GM12878 (cell line): ENCODE measurements around the gene INTS2. TPM values are rescaled to one million over a fixed set of nuclear protein-coding genes. Genes with fewer than 3 reads are reported as not detected.

Experiments used
- ATAC-seq: fragments of 200-7000 bp; cut with Tn5 transposase; 3 replicates; pipeline ENCODE4 v1.9.1; 2020; ENCODE audit warnings: mild to moderate bottlenecking, moderate library complexity
- BruUV-seq: library from RNA; stranded (reverse); fragments of 400-500 nt; replicated peaks from 2 replicates; lab custom pipeline; 2021; lab: Mats Ljungman, UMichigan
- CTCF ChIA-PET: fragments of 300-600 bp; sonication (Branson Sonifier 250); formaldehyde crosslinking; extraction: SDS; loops from one replicate; lab custom pipeline; 2021; ENCODE audit warnings: inconsistent platforms; lab: Yijun Ruan, JAX
- POLR2A ChIA-PET: fragments of 350-600 bp; formaldehyde crosslinking; extraction: SDS; loops from one replicate; lab custom pipeline; 2021; ENCODE audit warnings: inconsistent platforms; lab: Charles Lee
- RAD21 ChIA-PET: fragments of 300-600 bp; sonication (Branson Sonifier 250); formaldehyde crosslinking; loops from one replicate; lab custom pipeline; 2023; ENCODE audit warnings: antibody characterized with exemption; ENCODE audit not compliant: unreplicated experiment; lab: Charles Lee
- SMC1A ChIA-PET: fragments of 300-600 bp; sonication (Branson Sonifier 250); formaldehyde crosslinking; loops from one replicate; lab custom pipeline; 2023; ENCODE audit not compliant: unreplicated experiment, uncharacterized antibody; lab: Charles Lee
- DNase-seq: peaks from one replicate; pipeline ENCODE4 v3.0.0-alpha.2; 2011; ENCODE audit warnings: low read depth, low spot score
- FAIRE-seq: peaks from 3 replicates; lab custom pipeline; 2011; peaks lifted over from hg19 to GRCh38; lab: Jason Lieb, UNC
- H2AFZ ChIP-seq: 2 replicates; pipeline ENCODE4 v1.6.0; 2011; ENCODE audit warnings: low read depth, low read length, control low read depth; ENCODE audit not compliant: control insufficient read depth
- H3K27ac ChIP-seq: 2 replicates; pipeline ENCODE4 v1.5.1; 2011; ENCODE audit warnings: control low read depth; ENCODE audit not compliant: control insufficient read depth, insufficient read depth
- H3K27me3 ChIP-seq, 2 experiments: replicated peaks in 1 of 2; 2 replicates each; pipeline versions ENCODE4 v1.6.0 to v1.6.1; 2011; ENCODE audit warnings: low read length in 1 of 2; ENCODE audit not compliant: control insufficient read depth in 2 of 2, insufficient read depth in 2 of 2
- H3K36me3 ChIP-seq, 2 experiments: 2 replicates each; pipeline ENCODE4 v1.5.1; 2011; ENCODE audit warnings: low read length in 1 of 2; ENCODE audit not compliant: control insufficient read depth in 2 of 2, insufficient read depth in 2 of 2
- H3K4me1 ChIP-seq: 2 replicates; pipeline ENCODE4 v1.6.1; 2011; ENCODE audit warnings: mild to moderate bottlenecking, low read length, moderate library complexity, mixed read lengths; ENCODE audit not compliant: control insufficient read depth, insufficient read depth
- H3K4me2 ChIP-seq: 2 replicates; pipeline ENCODE4 v1.6.0; 2011; ENCODE audit warnings: control low read depth; ENCODE audit not compliant: control insufficient read depth, insufficient read depth
- H3K4me3 ChIP-seq: fragments of 200-600 bp; sonication (generic); 2 replicates; pipeline ENCODE4 v1.5.1; 2016
- H3K79me2 ChIP-seq: 2 replicates; pipeline ENCODE4 v1.6.0; 2011; ENCODE audit warnings: low read length; ENCODE audit not compliant: control insufficient read depth, insufficient read depth
- H3K9ac ChIP-seq: 2 replicates; pipeline ENCODE4 v1.8.0; 2011; ENCODE audit warnings: low read length, control low read depth, mixed read lengths; ENCODE audit not compliant: control insufficient read depth, insufficient read depth
- H3K9me3 ChIP-seq: replicated peaks from 3 replicates; pipeline ENCODE4 v1.5.1; 2011; ENCODE audit warnings: mild to moderate bottlenecking, low read length; ENCODE audit not compliant: control insufficient read depth, insufficient read depth
- H4K20me1 ChIP-seq: 2 replicates; pipeline ENCODE4 v1.6.0; 2011; ENCODE audit not compliant: control insufficient read depth, insufficient read depth
- ATF7 ChIP-seq: fragments of 450-650 bp; IDR thresholded peaks from 2 replicates; pipeline ENCODE4 v1.6.1; 2016; ENCODE audit warnings: low read depth, mild to moderate bottlenecking
- ETV6 ChIP-seq, 2 experiments: fragments of 450-650 bp in 1 of 2; IDR thresholded peaks in 1 of 2; conservative IDR thresholded peaks in 1 of 2; 2 replicates each; pipeline ENCODE4 v1.6.1; 2014; ENCODE audit warnings: antibody characterized with exemption in 1 of 2, borderline replicate concordance in 1 of 2, low read depth in 1 of 2, mild to moderate bottlenecking in 1 of 2, moderate library complexity in 1 of 2
- NFXL1 ChIP-seq: fragments of 450-650 bp; IDR thresholded peaks from 2 replicates; pipeline ENCODE4 v1.6.1; 2017; ENCODE audit warnings: antibody characterized with exemption, mild to moderate bottlenecking, borderline replicate concordance
- POLR2AphosphoS5 ChIP-seq: IDR thresholded peaks from 2 replicates; pipeline ENCODE4 v1.6.1; 2011; ENCODE audit warnings: mild to moderate bottlenecking, low read length, inconsistent platforms
- WGBS: methylation state at CpG from one replicate; pipeline ENCODE4 v1.1.6; 2016; ENCODE audit warnings: low lambda C conversion rate; ENCODE audit not compliant: insufficient replicate concordance, insufficient coverage; ENCODE audit errors: missing lambda C conversion rate; 5-methylcytosine and 5-hydroxymethylcytosine counted together
- in situ Hi-C: fragments of 300-500 bp; cut with MboI; formaldehyde crosslinking; loops from 9 replicates; pipeline ENCODE4 v1.14.3; 2018; ENCODE audit warnings: mixed read lengths
- intact Hi-C: fragments of 100-400 bp; cut with micrococcal nuclease; formaldehyde crosslinking; loops from one replicate; pipeline ENCODE4 v1.14.2; 2022; ENCODE audit not compliant: unreplicated experiment
- polyA plus RNA-seq, 11 experiments: library from polyadenylated mRNA; depleted of rRNA in 4 of 11; unstranded in 6 of 11; stranded (reverse) in 5 of 11; fragments of >200 nt; fragmentation: Nextera tagmentation in 4 of 11; fragmentation: Illumina TruSeq in 1 of 11; extraction: Ambion mirVana in 4 of 11; extraction: Trizol in 1 of 11; gene quantifications; 1 replicate in 1 of 11; 2 replicates in 10 of 11; pipeline versions ENCODE4 v1.2.1 to v1.2.3, GENCODE V29; 2011 to 2016; ENCODE audit warnings: inconsistent platforms in 2 of 11, missing spikeins in 2 of 11, low read depth in 1 of 11
- total RNA-seq, 4 experiments: library from RNA; depleted of rRNA in 3 of 4; stranded (reverse); fragments of >200 nt in 3 of 4; fragmentation: Illumina TruSeq in 1 of 4; extraction: Trizol in 1 of 4; gene quantifications; 2 replicates each; pipeline versions ENCODE4 v1.2.1 to v1.2.3, GENCODE V29; 2013 to 2021

INTS2 gene
- total and polyA plus RNA-seq, 10 of the 15 experiments (the other 5 are each of a cell fraction or from before 2014, with no cell fraction given): 2.8 to 22.2 (median 11.6) TPM

DNA sequence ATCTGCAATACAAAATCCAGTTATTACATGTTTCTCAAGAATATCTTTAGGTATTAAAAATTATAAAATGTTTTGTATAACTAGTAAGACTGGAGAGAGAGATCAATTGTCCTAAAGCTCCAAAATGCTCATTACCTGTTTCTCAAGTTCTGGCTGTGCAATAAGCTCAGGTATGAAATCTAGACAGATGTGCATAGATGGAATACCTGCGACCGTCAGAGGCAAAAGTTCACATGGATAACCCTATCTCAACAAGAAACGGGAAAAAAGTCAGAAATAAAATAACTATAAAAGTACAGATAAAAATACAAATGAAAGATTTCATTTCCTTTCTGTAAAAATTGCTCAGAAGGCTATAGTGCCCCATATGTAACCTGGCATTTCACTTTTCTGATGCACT lies 58.6 kb downstream of the INTS2 start:
- Histone ChIP-seq H3K4me1 (no peaks in the 10 kb centered on the region), H3K4me2 (no peak overlapping the region), H3K36me3 (peaks cover 3 to 15% of the 10 kb centered on the region in 2 experiments), H3K9me3 (no peaks in the 10 kb centered on the region), H3K27me3 (no peaks in the 10 kb centered on the region), H3K4me3 (no peak overlapping the region), H3K27ac (no peak overlapping the region), H3K9ac (no peak overlapping the region), H4K20me1 (no peaks in the 10 kb centered on the region), H2AFZ (no peak overlapping the region), H3K79me2 (no peaks in the 10 kb centered on the region)
- BruUV-seq: no TSS peak
- 99% methylated on average over 3 of the region's 3 CpGs for WGBS
- ChIA-PET POLR2A (no interaction called here), SMC1A (interaction anchor here (0.5 to 1.4 kb wide), 2 partner anchors 35 to 210 kb away, joined by 4 read pairs; no protein-coding TSS in a partner anchor), CTCF (interaction anchor here (0.6 to 2.3 kb wide), 2 partner anchors 241 to 624 kb away, joined by 3 to 5 read pairs; no protein-coding TSS in a partner anchor), RAD21 (interaction anchor here (2.1 kb wide), 1 partner anchor 240 kb away, joined by 7 read pairs; no protein-coding TSS in a partner anchor)
- ATAC-seq: no peak
- no peak for FAIRE-seq
- DNase-seq: no peak
- no peak for TF ChIP-seq POLR2AphosphoS5
- TF ChIP-seq ETV6 (conservative IDR thresholded peaks at IDR 0.05 in 1 of 2, IDR thresholded peaks at IDR 0.05 in 1 of 2; ENCODE audit: borderline replicate concordance in 1 of 2, low read depth in 1 of 2): peak in 1 of 2 experiments; percentile 75; a peak in 2 of 4 replicates
- in situ Hi-C loops: no loop called here
- intact Hi-C loops: no loop called here

DNA sequence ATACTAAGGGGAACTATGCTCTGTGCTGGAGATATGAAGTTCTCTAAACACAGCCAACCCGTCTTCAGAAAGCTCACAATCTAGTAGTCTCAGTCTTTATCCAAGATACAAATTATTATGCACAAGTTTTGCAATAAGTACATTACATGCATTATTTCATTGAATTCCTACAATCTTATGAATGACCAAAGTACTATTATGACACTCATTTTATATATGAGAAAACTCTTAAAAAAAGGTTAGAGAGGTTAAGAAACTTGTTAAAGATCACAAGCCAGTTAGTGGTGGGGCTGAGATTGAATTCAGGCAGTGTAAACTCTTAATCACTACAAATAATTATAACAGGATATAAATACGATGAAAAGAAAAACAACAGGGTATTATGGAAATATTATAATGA lies 59.7 kb downstream of the INTS2 start:
- in situ Hi-C loops (no loop called here), intact Hi-C loops (no loop called here)
- no peaks in the 10 kb centered on the region for H3K4me1 ChIP-seq

More for the DNA sequence above, 59.7 kb downstream of the INTS2 start:
- 100% methylated on average over 2 of the region's 2 CpGs for WGBS
- TF ChIP-seq ETV6 (conservative IDR thresholded peaks at IDR 0.05 in 1 of 2, IDR thresholded peaks at IDR 0.05 in 1 of 2; ENCODE audit: borderline replicate concordance in 1 of 2, low read depth in 1 of 2) (peak in 1 of 2 experiments; percentile 91; a peak in 2 of 4 replicates), NFXL1 (peak; percentile 6; the same call in 1 of the 2 replicates), ATF7 (no peak)
- H3K4me3 ChIP-seq: no peak overlapping the region
- H3K4me2 ChIP-seq: no peak overlapping the region
- RAD21 ChIA-PET: no interaction called here
- CTCF ChIA-PET: no interaction called here
- H2AFZ ChIP-seq: no peak overlapping the region
- peaks cover 2% of the 10 kb centered on the region for H3K79me2 ChIP-seq
- POLR2A ChIA-PET: no interaction called here
- FAIRE-seq (no peak), ATAC-seq (no peak), DNase-seq (no peak)
- H3K27me3 ChIP-seq: no peaks in the 10 kb centered on the region
- no peaks in the 10 kb centered on the region for H3K9me3 ChIP-seq
- BruUV-seq: no TSS peak
- peaks cover 3 to 15% of the 10 kb centered on the region in 2 experiments for H3K36me3 ChIP-seq
- no peak overlapping the region for H3K9ac ChIP-seq
- no peak overlapping the region for H3K27ac ChIP-seq
- H4K20me1 ChIP-seq: no peaks in the 10 kb centered on the region
- SMC1A ChIA-PET: interaction anchor here (1.4 kb wide), 1 partner anchor 36 kb away, joined by 4 read pairs; no protein-coding TSS in a partner anchor
